GOT3 (cell line): Measurements from ENCODE around the gene LYRM4.

ENCODE experiments used
- DNase-seq: peaks from one replicate; lab custom pipeline; 2025; ENCODE audit warnings: mixed read lengths; lab: John Stamatoyannopoulos, UW

Gene LYRM4

GRCh38 chr6:5174756-5175549, 85.8 kb downstream of the LYRM4 start:
- no peak for DNase-seq

- DNase-seq: no peak
Measured at GRCh38 chr6:5174244-5174643, 86.5 kb downstream of the LYRM4 start.

GRCh38 chr6:5173810-5174209, 86.9 kb downstream of the LYRM4 start:
- DNase-seq: no peak

GRCh38 chr6:5172897-5173474, 87.8 kb downstream of the LYRM4 start:
- no peak for DNase-seq

GRCh38 chr6:5172041-5172653, 88.6 kb downstream of the LYRM4 start:
- no peak for DNase-seq

GRCh38 chr6:5167501-5167900, 93.2 kb downstream of the LYRM4 start:
- no peak for DNase-seq

- no peak for DNase-seq
Measured at GRCh38 chr6:5164092-5164491, 96.7 kb downstream of the LYRM4 start.

- DNase-seq: no peak
Measured at GRCh38 chr6:5163247-5163646, 97.5 kb downstream of the LYRM4 start.

GRCh38 chr6:5162355-5162754, 98.4 kb downstream of the LYRM4 start:
- no peak for DNase-seq

- no peak for DNase-seq
Measured at GRCh38 chr6:5160206-5160605, 100.5 kb downstream of the LYRM4 start.

GRCh38 chr6:5159162-5159561, 101.6 kb downstream of the LYRM4 start:
- no peak for DNase-seq

- DNase-seq: no peak
Measured at GRCh38 chr6:5158180-5158579, 102.6 kb downstream of the LYRM4 start.

- DNase-seq: no peak
Measured at GRCh38 chr6:5157621-5158138, 103.1 kb downstream of the LYRM4 start.

- no peak for DNase-seq
Measured at GRCh38 chr6:5156627-5157026, 104.1 kb downstream of the LYRM4 start.

GRCh38 chr6:5155906-5156305, 104.8 kb downstream of the LYRM4 start:
- no peak for DNase-seq

- DNase-seq: no peak
Measured at GRCh38 chr6:5153186-5153585, 107.6 kb downstream of the LYRM4 start.

GRCh38 chr6:5152460-5152859, 108.3 kb downstream of the LYRM4 start:
- DNase-seq: no peak

- DNase-seq: no peak
Measured at GRCh38 chr6:5151955-5152401, 108.8 kb downstream of the LYRM4 start.

GRCh38 chr6:5151360-5151954, 109.3 kb downstream of the LYRM4 start:
- DNase-seq: no peak

- DNase-seq: no peak
Measured at GRCh38 chr6:5150551-5151075, 110.1 kb downstream of the LYRM4 start.

GRCh38 chr6:5149891-5150290, 110.9 kb downstream of the LYRM4 start:
- no peak for DNase-seq

- no peak for DNase-seq
Measured at GRCh38 chr6:5149159-5149704, 111.5 kb downstream of the LYRM4 start.
